DMS153 treated with DMSO at 0.1 percent for 48 hours (cell line): ENCODE data around the gene ZNF785.
"Not testable (repeated sequence)": the region's sequence is repeated elsewhere in the genome, so short reads cannot be mapped to it uniquely, and the experiment has no call there.

ENCODE experiments used
- DNase-seq: peaks from one replicate; lab custom pipeline; 2025; ENCODE audit not compliant: unreplicated experiment; lab: John Stamatoyannopoulos, UW

The ZNF785 gene

GRCh38 chr16:30585400-30586191 lies at the start of gene ZNF785:
TSS of gene ZNF785 (minus strand) at chr16:30585697. CDS start at chr16:30585611, 86 bp downstream.
- DNase-seq, result peak; percentile 98

DNA sequence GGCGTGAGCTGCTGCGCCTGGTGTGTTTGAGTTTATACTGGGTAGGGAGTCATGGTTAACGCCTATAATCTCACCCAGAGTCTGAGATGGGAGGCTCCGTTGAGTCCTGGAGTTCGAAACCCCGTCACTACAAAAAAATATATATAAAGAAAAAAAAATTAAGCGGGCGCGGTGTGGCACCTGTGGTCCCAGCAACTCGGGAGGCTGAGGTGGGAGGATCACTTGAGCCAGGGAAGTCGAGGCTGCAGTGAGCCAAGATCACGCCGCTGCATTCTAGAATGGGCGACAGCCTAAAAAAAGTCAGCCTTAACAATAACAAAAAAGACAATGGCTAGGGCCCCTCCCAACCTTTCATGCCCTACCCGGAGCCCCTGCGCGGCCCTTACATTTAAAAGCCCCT lies 48.0 kb upstream of the ZNF785 start:
- no peak for DNase-seq

GRCh38 chr16:30632454-30632853 lies 47.0 kb upstream of the ZNF785 start:
- DNase-seq, result not testable (repeated sequence)

GRCh38 chr16:30628628-30629540 lies 43.4 kb upstream of the ZNF785 start:
- DNase-seq, result peak; percentile 80

DNA sequence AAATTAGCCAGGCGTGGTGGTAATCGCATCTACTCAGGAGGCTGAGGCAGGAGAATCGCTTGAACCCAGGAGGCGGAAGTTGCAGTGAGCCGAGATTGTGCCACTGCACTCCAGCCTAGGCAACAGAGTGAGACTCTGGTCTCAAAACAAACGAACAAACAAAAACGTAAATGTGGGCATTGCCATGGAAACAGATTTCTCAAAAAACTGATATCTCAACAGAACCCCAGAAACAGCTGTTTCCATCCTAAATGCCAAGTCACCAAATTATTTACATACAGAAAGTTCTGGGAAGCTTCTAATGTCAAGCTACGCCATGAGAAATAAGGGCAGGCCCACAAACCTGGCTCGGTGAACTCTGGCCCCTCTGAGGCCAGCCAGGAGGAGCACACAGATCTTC lies 40.7 kb upstream of the ZNF785 start:
- no peak for DNase-seq

- DNase-seq, result no peak
These were observed 38.2 kb upstream of the ZNF785 start for GRCh38 chr16:30623536-30624283.

DNA sequence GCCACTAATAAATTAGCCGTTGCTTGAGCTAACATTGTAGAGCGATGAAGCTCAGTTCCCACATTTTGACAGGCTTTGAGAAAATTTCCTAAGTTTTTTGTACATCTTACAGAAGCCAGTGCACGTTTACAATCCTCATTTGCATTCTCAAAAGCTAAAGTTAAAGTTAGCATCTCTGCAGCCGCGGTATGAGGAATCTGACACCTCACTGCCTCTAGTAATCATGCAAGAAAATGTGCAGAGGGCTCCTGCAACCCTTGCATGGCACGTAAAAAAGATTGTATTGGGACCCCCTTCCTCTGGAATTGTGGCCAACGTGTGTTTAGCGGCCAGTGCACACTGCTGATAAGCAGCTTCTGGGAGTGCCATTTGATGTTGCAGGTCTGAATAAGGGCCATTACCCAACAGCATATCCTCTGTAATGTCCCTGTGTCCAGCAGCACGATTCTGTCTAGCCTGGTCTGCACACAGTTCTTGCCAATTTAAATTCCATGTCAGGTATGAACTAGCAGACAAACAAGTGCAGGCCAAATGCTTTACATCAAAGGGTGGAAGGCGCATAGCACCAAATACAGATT lies 37.0 kb upstream of the ZNF785 start:
- no peak for DNase-seq

- DNase-seq, result no peak
These were observed 36.3 kb upstream of the ZNF785 start for GRCh38 chr16:30621765-30622164.

DNA sequence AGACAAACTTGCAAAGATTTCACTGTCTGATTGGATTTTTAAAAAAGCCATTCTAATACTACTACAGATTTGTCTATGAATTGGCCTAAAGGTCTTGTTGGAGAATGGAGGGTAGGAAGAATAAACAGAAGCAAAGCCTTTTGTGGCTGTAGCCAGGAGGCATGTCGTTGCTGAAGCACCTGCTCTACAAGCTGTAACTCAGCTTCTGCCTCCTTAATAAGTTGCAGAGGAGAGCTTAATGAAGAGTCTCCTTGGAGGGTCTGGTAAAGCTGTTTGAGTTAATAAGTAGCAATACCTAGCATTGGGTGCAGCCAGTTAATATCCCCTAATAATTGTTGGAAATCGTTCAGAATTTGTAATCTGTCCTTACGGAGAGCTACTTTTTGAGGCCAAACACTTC lies 34.7 kb upstream of the ZNF785 start:
- DNase-seq, result no peak

DNA sequence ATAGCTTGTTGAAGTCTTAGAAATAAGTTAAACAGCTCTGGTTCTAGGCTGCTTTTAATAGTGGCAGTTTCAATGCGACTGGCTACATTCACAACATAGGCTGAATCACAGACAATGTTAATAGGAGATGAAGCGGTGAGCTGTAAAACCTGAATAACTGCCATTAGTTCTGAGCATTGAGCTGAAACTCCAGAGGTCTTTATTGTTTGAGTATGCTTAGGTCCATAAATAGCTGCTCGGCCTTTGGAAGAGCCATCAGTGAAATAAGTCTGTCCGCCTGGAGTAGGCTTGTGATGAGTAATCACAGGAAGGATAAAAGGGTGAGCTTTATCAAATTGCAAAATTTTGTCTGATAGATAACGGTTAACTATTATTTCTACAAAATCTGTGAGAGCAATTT lies 34.1 kb upstream of the ZNF785 start:
- no peak for DNase-seq

GRCh38 chr16:30619202-30619601 lies 33.7 kb upstream of the ZNF785 start:
- no peak for DNase-seq

DNA sequence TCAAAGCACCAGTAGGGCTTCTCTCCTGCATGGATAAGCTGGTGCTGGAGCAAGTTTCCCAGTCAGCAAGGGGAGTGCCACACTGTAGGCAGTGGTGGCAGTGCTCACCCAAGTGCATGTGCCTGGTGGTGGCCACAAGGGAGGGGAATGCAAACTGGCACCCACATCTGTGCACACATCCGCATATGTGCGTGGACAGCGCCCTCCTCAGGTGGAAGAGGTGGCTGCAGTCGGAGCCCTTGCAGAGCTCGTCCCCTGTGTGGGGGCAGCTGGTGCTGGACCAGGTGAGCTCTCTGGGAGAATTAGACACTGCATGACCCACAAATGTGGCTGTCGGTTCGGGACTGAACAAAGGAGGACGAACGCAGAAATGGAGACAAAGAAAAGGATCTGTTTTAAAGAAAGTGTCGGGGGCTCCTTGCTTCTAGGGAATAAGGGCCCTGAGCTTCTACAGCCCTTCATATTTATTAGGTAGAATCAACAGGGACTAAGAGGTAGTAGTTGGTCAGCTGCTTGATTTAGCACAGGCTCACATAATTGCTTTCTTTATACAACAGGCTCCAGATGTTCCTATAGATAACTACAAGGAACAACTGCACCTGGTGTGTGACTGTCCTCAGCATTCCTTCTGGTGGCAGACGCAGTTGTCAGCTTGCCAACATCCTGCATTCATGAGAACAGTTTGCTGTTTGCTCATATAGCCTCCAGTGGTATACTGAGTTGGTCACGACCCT lies 30.0 kb upstream of the ZNF785 start:
- DNase-seq, result no peak

DNA sequence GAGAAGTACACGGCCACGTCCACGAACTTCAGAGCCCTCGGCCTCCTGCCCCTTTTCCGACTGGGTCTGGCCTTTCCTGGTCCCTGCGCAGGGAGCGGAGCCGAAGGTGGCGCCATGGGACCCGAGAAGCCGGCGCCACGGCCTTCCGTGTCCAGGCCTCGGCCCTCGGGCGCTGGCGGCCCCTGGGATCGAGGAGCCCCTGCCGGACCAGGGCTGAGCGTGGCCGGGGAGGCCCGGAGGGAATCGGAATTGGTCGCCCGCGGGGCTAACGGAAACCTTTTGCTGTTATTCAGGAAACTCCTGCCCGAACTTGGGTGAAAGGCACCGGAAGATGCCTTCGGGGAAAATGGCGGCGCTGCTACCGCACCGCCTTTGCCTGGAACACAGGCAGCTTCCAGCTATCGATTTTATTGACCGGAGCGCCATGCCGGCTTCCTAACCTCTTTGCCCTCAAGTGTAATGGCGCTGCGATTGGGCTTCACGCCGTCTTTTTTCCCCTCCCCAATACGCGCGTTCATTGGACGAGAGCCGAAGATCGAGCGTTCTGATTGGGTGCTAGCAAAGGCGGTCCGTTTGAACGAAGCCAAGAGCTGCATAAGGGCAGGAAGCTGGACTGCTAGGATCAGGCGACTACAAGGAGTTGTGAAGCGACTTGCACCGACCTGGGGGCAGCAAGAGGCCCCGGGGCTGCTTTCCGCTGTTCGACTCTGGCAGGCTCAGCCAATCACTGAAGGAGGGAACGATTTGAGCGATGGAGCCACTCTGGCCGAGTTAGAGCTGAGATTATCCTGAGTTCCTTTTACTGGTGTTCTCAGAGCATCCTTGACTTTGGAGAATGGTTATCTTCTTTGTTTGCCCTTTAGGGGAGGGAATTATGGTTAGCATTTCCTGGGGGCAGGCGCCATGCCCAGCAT lies 24.7 kb upstream of the ZNF785 start, which contains the start of gene ZNF689:
TSS of gene ZNF689 (minus strand) at position 464 of the 914 bp plus-strand sequence. CDS start at position 116, 348 bp downstream.
- peak; percentile 93 for DNase-seq

GRCh38 chr16:30609002-30609925 lies 23.8 kb upstream of the ZNF785 start:
- peak; percentile 16 for DNase-seq

- no peak for DNase-seq
These were observed 20.5 kb upstream of the ZNF785 start for GRCh38 chr16:30606004-30606403.

GRCh38 chr16:30605158-30605557 lies 19.7 kb upstream of the ZNF785 start:
- DNase-seq, result no peak

GRCh38 chr16:30604316-30604947 lies 18.9 kb upstream of the ZNF785 start:
- DNase-seq, result no peak

- no peak for DNase-seq
These were observed 18.4 kb upstream of the ZNF785 start for GRCh38 chr16:30603945-30604315.
